GM10248 (cell line): ENCODE data around the gene VWA3A.

Experiments used
- CTCF ChIA-PET: fragments of 300-600 bp; sonication (Branson Sonifier 250); formaldehyde crosslinking; extraction: SDS; loops from one replicate; lab custom pipeline; 2021; ENCODE audit warnings: antibody characterized with exemption; lab: Yijun Ruan, JAX
- POLR2A ChIA-PET: fragments of 350-650 bp; sonication (Branson Sonifier 250); formaldehyde crosslinking; extraction: SDS; loops from one replicate; lab custom pipeline; 2020; ENCODE audit warnings: antibody characterized with exemption; lab: Yijun Ruan, JAX
- DNase-seq: peaks from one replicate; pipeline ENCODE4 v3.0.0; 2012; ENCODE audit errors: extremely low spot score
- CTCF ChIP-seq: IDR thresholded peaks from 2 replicates; pipeline ENCODE4 v1.5.1; 2012; ENCODE audit warnings: mild to moderate bottlenecking, low read depth; ENCODE audit errors: extremely low read depth, missing control alignments, control extremely low read depth

VWA3A gene

DNA sequence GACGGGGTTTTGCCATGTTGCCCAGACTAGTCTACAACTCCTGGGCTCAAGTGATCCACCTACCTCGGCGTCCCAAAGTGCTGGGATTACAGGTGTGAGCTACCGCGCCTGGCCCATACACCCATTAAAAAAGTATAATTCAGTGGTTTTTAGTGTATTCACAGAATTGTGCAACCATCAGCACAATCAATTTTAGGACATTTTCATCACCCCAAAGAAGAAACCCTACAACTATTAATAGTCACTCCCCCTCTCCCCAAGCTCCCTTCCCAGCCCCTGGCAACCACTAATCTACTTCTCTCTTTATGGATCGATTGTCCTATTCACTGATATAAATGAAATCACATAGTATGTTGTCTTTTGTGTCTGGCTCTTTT, 109.9 kb downstream of the VWA3A start:
- no peak for DNase-seq
- no peak for TF ChIP-seq CTCF
- POLR2A ChIA-PET: no interaction called here
- CTCF ChIA-PET: interaction anchor here (1.4 kb wide), 1 partner anchor 18 kb away, joined by 3 read pairs; no protein-coding TSS in a partner anchor

DNA sequence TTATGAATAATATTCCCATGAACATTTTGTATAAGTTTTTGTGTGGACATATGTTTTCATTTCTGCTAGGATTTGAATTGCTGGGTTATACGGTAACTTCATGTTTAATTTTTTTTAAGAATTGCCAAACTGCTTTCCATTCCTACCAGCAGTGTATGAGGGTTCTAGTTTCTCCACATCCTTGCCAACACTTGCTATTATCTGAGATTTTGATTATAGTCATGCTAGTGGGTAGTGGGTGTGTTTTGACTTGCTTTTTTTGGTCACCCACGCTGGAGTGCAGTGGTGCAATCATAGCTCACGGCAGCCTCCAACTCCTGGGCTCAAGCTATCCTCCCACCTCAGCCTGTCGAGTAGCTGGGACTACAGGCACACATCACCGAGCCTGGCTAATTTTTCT, 110.8 kb downstream of the VWA3A start:
- no peak for DNase-seq
- CTCF ChIA-PET: interaction anchor here (4.6 to 8.0 kb wide), 3 partner anchors 9 to 94 kb away, joined by 45 to 77 read pairs (median 52); partner anchors contain the start of gene POLR3E
- POLR2A ChIA-PET: no interaction called here
- no peak for TF ChIP-seq CTCF

DNA sequence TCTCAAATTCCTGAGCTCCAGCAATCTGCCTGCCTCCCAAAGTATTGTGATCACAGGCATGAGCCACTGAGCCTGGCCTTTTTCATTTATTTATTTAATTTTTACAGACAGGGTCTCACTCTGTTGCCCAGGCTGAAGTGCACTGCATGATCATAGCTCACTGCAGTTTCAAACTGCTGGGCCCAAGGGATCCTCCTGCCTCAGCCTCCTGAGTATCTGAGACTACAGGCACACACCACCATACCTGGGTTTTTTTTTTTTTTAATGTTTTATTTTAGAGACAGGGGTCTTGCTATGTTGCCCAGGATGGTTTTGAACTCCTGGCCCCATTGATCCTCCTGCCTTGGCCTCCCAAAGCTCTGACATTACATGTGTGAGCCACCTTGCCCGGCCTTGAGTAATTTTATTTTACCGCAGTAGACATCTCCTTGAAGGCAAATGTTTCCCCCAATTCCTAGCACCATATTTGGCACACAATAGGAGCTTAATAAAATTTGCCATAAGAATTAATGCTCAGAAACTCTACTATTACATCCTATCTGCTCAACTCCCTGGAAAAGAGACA, 111.8 kb downstream of the VWA3A start:
- ChIA-PET CTCF (interaction anchor here (1.0 to 8.0 kb wide), 5 partner anchors 10 to 127 kb away, joined by 4 to 77 read pairs (median 45); partner anchors contain the start of gene POLR3E), POLR2A (no interaction called here)
- TF ChIP-seq CTCF: no peak
- no peak for DNase-seq

DNA sequence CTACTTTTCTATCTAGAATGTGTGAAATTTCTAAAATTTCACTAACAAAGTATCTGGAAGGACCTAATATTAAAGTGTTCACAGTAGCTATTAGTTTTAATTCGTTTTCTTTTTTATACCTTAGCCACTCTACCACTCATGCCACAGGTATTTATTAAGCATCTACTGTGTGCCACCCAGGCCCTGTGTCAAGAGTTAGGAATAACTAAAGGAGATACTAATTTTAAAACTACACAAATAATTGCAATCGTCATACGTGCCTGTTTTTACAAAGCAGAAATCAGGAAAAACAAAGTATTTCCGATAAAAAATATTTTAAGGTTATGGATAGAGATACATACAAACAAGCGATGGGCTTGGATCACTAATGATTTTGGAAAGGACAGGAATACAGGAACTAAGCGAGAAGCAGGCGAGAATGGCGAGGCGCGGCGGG, 113.3 kb downstream of the VWA3A start:
- no peak for DNase-seq
- ChIA-PET POLR2A (no interaction called here), CTCF (interaction anchor here (0.7 to 8.0 kb wide), 9 partner anchors 8 to 95 kb away, joined by 3 to 77 read pairs (median 10); partner anchors contain the start of gene POLR3E)
- TF ChIP-seq CTCF: no peak

- TF ChIP-seq CTCF: peak; percentile 87
- POLR2A ChIA-PET: interaction anchor here (1.9 kb wide), 1 partner anchor 11 kb away, joined by 16 read pairs; no protein-coding TSS in a partner anchor
- CTCF ChIA-PET: interaction anchor here (0.9 to 8.0 kb wide), 9 partner anchors 9 to 94 kb away, joined by 3 to 77 read pairs (median 10); partner anchors contain the start of gene POLR3E
- DNase-seq: peak; percentile 93
These were observed 113.9 kb downstream of the VWA3A start, which contains the start of gene EEF2K for GRCh38 chr16:22206013-22206841. TSS of gene EEF2K (plus strand) at chr16:22206278. CDS start at chr16:22225730, 19,452 bp downstream.
